ENCODE results near the gene SMC4.

- no peak for TF ChIP-seq CTCF (IDR thresholded peaks at IDR 0.05)
- no peak for TF ChIP-seq POLR2A (IDR thresholded peaks at IDR 0.05)
Measured at GRCh38 chr3:160475884-160476283, 76.4 kb downstream of the SMC4 start.

Measured in body of pancreas (tissue), 4 donors.